Type B pancreatic cell (in vitro differentiated cells): Measurements from ENCODE around the gene EPB41L2. TPM values are rescaled to one million over a fixed set of nuclear protein-coding genes. Genes with fewer than 3 reads are reported as not detected.

ENCODE experiments used
- DNase-seq: peaks from one replicate; pipeline ENCODE4 v3.0.0; 2021; ENCODE audit warnings: mixed read lengths; ENCODE audit not compliant: unreplicated experiment; ENCODE audit errors: extremely low spot score
- H3K27ac Mint-ChIP-seq: 2 replicates; pipeline ENCODE4 v1.8.0; 2021; ENCODE audit warnings: mild to moderate bottlenecking, mixed read lengths
- H3K27me3 Mint-ChIP-seq: 2 replicates; pipeline ENCODE4 v1.8.0; 2021; ENCODE audit warnings: mixed read lengths
- H3K36me3 Mint-ChIP-seq: 2 replicates; pipeline ENCODE4 v1.8.0; 2021; ENCODE audit warnings: mixed read lengths
- H3K4me1 Mint-ChIP-seq: one replicate; pipeline ENCODE4 v1.8.0; 2021; ENCODE audit warnings: mixed read lengths; ENCODE audit not compliant: unreplicated experiment
- H3K4me3 Mint-ChIP-seq: 2 replicates; pipeline ENCODE4 v1.8.0; 2021; ENCODE audit warnings: mild to moderate bottlenecking, mixed read lengths
- H3K9me3 Mint-ChIP-seq: 2 replicates; pipeline ENCODE4 v1.8.0; 2021; ENCODE audit warnings: mixed read lengths
- total RNA-seq: library from RNA; stranded (reverse); gene quantifications from 2 replicates; pipeline ENCODE4 v1.2.1, GENCODE V29; 2021; ENCODE audit warnings: low replicate concordance
- TF ChIP-seq, protein P1 (sequence below): fragments of 200-600 bp; sonication (generic); conservative IDR thresholded peaks from 2 replicates; pipeline ENCODE4 v1.5.0; 2021; ENCODE audit warnings: antibody characterized with exemption, mild to moderate bottlenecking

EPB41L2 gene
- total RNA-seq, 1 donor from 2014 or later, result 74.8 TPM

DNA sequence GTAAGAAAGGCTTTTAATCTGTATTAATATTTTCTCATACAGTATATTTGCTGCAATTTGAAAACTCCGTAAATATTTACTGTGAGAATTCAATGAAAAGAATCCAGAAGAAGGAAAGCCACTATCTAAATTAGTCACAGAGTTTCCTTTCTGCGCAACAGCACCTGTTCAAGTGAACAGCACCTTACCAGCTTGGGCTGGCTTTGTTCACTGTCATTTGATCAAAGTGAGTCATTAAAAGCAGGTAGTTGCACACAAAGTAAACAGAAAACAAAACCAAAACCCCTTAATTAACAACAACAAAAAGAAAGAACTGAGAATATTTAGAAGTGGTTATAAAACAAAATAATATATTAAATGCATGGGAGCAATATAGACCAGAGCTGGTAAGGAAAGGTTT lies 223.0 kb downstream of the EPB41L2 start:
- Mint-ChIP-seq H3K9me3 (no peaks in the 10 kb centered on the region), H3K4me3 (no peak overlapping the region), H3K27me3 (no peaks in the 10 kb centered on the region), H3K27ac (no peak overlapping the region), H3K4me1 (peaks cover 10% of the 10 kb centered on the region), H3K36me3 (no peaks in the 10 kb centered on the region)
- DNase-seq, result no peak
- TF ChIP-seq, protein P1, sequence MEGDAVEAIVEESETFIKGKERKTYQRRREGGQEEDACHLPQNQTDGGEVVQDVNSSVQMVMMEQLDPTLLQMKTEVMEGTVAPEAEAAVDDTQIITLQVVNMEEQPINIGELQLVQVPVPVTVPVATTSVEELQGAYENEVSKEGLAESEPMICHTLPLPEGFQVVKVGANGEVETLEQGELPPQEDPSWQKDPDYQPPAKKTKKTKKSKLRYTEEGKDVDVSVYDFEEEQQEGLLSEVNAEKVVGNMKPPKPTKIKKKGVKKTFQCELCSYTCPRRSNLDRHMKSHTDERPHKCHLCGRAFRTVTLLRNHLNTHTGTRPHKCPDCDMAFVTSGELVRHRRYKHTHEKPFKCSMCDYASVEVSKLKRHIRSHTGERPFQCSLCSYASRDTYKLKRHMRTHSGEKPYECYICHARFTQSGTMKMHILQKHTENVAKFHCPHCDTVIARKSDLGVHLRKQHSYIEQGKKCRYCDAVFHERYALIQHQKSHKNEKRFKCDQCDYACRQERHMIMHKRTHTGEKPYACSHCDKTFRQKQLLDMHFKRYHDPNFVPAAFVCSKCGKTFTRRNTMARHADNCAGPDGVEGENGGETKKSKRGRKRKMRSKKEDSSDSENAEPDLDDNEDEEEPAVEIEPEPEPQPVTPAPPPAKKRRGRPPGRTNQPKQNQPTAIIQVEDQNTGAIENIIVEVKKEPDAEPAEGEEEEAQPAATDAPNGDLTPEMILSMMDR, result no peak

DNA sequence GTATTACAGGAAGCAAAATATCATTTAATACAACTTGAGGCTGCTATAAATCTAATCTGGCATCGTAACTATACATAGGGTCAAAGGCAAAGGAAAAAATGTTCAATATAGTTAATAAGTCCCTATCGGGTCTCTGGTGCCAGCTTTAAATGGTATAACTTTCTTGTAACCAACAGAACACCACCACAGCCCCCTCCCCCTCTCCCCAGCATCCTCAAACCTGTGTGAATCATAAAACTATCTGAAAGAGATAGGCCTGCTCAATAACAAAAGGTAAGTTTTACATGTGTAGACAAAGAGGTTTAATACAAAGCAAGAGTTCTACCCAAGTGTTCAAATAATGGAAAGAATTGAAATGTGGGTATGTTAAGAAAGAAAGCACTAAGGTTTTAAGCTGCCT lies 223.7 kb downstream of the EPB41L2 start:
- H3K9me3 Mint-ChIP-seq, result no peaks in the 10 kb centered on the region

DNA sequence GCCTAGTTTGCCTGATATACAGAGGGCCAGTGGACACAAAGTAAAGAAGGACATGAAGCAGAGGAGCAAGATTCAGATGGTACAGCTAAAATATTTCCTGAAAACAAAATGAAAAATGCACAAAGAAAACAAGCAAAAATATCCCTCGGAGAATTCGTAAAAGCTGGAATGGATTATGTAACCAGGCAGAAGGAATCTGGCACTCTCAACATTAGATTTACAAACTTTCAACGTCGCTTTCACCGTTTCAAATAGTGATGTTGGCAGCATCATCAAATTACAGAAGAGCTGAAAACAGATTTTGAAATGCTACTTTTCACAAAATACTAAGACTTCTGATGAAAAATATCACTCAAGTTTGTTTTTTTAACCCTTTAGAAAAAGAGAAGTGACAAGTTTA lies 224.1 kb downstream of the EPB41L2 start:
- TF ChIP-seq, protein P1, result no peak
- Mint-ChIP-seq H3K27ac (no peak overlapping the region), H3K4me1 (peaks cover 10% of the 10 kb centered on the region), H3K9me3 (no peaks in the 10 kb centered on the region), H3K4me3 (no peak overlapping the region), H3K36me3 (no peaks in the 10 kb centered on the region), H3K27me3 (no peaks in the 10 kb centered on the region)
- no peak for DNase-seq

More for the DNA sequence above, 223.7 kb downstream of the EPB41L2 start:
- DNase-seq, result no peak
- peaks cover 10% of the 10 kb centered on the region for H3K4me1 Mint-ChIP-seq
- no peaks in the 10 kb centered on the region for H3K27me3 Mint-ChIP-seq
- TF ChIP-seq, protein P1, result no peak
- no peak overlapping the region for H3K27ac Mint-ChIP-seq
- no peaks in the 10 kb centered on the region for H3K36me3 Mint-ChIP-seq
- no peak overlapping the region for H3K4me3 Mint-ChIP-seq

DNA sequence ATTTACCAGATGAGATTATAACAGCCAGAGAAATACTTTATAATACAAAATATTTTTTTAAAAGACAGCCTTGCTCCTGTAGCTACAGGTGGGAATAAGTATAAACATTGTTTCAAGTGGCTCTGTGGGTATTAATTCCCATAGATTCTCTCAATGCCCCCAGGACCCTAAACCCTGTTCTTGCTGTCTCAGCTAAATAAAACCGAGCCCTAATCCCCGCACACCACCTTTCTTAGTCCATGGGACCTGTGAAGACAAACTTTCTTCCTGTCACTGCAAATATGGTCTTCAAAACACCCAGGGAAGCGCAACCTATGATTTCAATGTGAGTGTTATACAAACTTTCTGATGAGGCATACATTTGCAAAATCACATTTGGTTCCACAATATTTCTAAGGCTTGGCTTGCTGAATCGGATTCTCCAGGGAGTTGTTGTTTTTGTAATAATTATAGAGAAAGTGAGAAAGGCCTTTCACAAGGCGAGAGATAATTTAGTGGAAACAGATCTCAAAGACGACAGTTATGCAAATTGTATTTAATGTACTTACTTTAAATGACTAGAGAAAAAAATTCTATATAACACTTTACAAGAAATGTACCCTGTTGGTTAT lies 224.7 kb downstream of the EPB41L2 start:
- Mint-ChIP-seq H3K27me3 (no peaks in the 10 kb centered on the region), H3K4me3 (no peak overlapping the region), H3K4me1 (peaks cover 5% of the 10 kb centered on the region), H3K36me3 (no peaks in the 10 kb centered on the region), H3K9me3 (peaks cover under 1% of the 10 kb centered on the region), H3K27ac (no peak overlapping the region)
- TF ChIP-seq, protein P1, result no peak
- no peak for DNase-seq

DNA sequence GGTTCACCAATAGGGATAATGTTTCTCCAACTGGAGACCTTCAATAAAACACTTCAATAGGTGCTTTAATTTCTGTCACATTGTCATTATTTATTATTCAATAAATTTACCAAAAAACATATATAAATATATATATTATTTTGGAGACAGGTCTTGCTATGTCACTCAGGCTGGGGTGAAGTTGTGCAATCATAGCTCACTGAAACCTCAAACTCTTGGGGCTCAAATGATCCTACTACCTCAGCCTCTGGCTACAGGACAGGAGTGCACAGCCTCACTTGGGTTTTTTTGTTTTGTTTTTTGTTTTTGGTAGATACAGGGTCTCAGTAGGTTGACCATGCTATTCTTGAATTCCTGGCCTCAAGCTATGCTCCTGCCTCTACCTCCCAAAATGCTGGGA lies 226.0 kb downstream of the EPB41L2 start:
- no peak overlapping the region for H3K27ac Mint-ChIP-seq
- DNase-seq, result no peak
- H3K27me3 Mint-ChIP-seq, result no peaks in the 10 kb centered on the region
- TF ChIP-seq, protein P1, result no peak
- no peaks in the 10 kb centered on the region for H3K36me3 Mint-ChIP-seq
- peaks cover 4% of the 10 kb centered on the region for H3K4me1 Mint-ChIP-seq
- no peak overlapping the region for H3K4me3 Mint-ChIP-seq
- H3K9me3 Mint-ChIP-seq, result peaks cover 7% of the 10 kb centered on the region
